ENCODE measurements around the gene FPGS.

DNA sequence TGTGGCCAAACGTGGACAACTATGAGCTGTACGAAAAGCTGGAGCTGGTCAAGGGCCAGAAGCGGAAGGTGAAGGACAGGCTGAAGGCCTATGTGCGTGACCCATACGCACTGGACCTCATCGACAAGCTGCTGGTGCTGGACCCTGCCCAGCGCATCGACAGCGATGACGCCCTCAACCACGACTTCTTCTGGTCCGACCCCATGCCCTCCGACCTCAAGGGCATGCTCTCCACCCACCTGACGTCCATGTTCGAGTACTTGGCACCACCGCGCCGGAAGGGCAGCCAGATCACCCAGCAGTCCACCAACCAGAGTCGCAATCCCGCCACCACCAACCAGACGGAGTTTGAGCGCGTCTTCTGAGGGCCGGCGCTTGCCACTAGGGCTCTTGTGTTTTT is 13.5 kb upstream of the FPGS start:
- TF ChIP-seq POLR2A (IDR thresholded peaks at IDR 0.05) (no peak), CTCF (IDR thresholded peaks at IDR 0.05) (no peak)

All from testis (tissue), 2 donors.